Hepatocyte (in vitro differentiated cells): ENCODE results near the gene SHISAL1.

Source experiments
- CTCF ChIP-seq: fragments of 200-600 bp; sonication (generic); IDR thresholded peaks from 2 replicates; pipeline ENCODE4 v1.5.1; 2016; ENCODE audit warnings: antibody characterized with exemption, mild to moderate bottlenecking; ENCODE audit not compliant: poor library complexity
- EZH2 ChIP-seq: fragments of 200-600 bp; sonication (generic); IDR thresholded peaks from 2 replicates; pipeline ENCODE4 v1.6.1; 2016; ENCODE audit warnings: antibody characterized with exemption, mild to moderate bottlenecking, borderline replicate concordance
- EZH2phosphoT487 ChIP-seq: fragments of 200-600 bp; sonication (generic); IDR thresholded peaks from one replicate; pipeline ENCODE4 v1.6.1; 2018; ENCODE audit warnings: antibody characterized with exemption, mild to moderate bottlenecking, low read depth, moderate library complexity; ENCODE audit not compliant: unreplicated experiment, severe bottlenecking

DNA sequence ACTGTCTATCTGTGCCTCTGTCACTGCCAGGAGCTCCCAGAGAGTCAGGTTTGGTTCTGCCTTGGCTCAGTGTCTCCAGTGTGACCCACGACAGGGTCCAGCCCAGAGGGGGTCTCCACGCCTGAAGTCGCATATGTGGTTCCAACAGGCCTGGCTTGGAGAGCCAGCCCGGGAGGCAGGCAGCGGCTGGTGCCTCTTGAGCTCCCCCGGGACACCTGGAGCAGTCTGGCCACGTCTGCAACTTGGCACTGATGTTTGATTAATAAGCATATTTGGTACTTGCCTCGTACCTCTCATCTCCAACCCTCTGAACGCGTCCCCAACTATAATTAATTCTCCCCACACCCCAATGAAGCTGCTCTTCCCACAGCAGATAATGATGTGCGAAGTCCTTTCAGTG, 31.7 kb upstream of the SHISAL1 start:
- TF ChIP-seq CTCF, result no peak
- no peak for TF ChIP-seq EZH2
- no peak for TF ChIP-seq EZH2phosphoT487
